GM06990 (cell line): ENCODE data around the gene CINP.

ENCODE experiments used
- DNase-seq: peaks from one replicate; pipeline ENCODE4 v3.0.0-alpha.2; 2011; ENCODE audit not compliant: insufficient read length; ENCODE audit errors: extremely low read depth
- H3K27me3 ChIP-seq: replicated peaks from 2 replicates; pipeline ENCODE4 v1.6.0; 2011; ENCODE audit warnings: low read length; ENCODE audit not compliant: control insufficient read depth, insufficient read depth
- H3K36me3 ChIP-seq: 2 replicates; pipeline ENCODE4 v1.5.1; 2011; ENCODE audit warnings: low read length; ENCODE audit not compliant: control insufficient read depth, insufficient read depth
- H3K4me3 ChIP-seq: replicated peaks from 2 replicates; pipeline ENCODE4 v1.5.1; 2011; ENCODE audit warnings: low read depth, mild to moderate bottlenecking, control low read depth, low read length
- TF ChIP-seq, protein P1 (sequence below): IDR thresholded peaks from 2 replicates; pipeline ENCODE4 v1.5.1; 2011; ENCODE audit warnings: low read length, control low read depth, mild to moderate bottlenecking, inconsistent platforms; ENCODE audit not compliant: insufficient read depth, poor library complexity, severe bottlenecking

The CINP gene

GRCh38 chr14:102318781-102319276 is 43.9 kb downstream of the CINP start:
- Histone ChIP-seq H3K4me3 (peak overlapping the region; percentile 83), H3K27me3 (no peaks in the 10 kb centered on the region), H3K36me3 (no peaks in the 10 kb centered on the region)
- no peak for DNase-seq
- TF ChIP-seq, protein P1, sequence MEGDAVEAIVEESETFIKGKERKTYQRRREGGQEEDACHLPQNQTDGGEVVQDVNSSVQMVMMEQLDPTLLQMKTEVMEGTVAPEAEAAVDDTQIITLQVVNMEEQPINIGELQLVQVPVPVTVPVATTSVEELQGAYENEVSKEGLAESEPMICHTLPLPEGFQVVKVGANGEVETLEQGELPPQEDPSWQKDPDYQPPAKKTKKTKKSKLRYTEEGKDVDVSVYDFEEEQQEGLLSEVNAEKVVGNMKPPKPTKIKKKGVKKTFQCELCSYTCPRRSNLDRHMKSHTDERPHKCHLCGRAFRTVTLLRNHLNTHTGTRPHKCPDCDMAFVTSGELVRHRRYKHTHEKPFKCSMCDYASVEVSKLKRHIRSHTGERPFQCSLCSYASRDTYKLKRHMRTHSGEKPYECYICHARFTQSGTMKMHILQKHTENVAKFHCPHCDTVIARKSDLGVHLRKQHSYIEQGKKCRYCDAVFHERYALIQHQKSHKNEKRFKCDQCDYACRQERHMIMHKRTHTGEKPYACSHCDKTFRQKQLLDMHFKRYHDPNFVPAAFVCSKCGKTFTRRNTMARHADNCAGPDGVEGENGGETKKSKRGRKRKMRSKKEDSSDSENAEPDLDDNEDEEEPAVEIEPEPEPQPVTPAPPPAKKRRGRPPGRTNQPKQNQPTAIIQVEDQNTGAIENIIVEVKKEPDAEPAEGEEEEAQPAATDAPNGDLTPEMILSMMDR, result no peak

DNA sequence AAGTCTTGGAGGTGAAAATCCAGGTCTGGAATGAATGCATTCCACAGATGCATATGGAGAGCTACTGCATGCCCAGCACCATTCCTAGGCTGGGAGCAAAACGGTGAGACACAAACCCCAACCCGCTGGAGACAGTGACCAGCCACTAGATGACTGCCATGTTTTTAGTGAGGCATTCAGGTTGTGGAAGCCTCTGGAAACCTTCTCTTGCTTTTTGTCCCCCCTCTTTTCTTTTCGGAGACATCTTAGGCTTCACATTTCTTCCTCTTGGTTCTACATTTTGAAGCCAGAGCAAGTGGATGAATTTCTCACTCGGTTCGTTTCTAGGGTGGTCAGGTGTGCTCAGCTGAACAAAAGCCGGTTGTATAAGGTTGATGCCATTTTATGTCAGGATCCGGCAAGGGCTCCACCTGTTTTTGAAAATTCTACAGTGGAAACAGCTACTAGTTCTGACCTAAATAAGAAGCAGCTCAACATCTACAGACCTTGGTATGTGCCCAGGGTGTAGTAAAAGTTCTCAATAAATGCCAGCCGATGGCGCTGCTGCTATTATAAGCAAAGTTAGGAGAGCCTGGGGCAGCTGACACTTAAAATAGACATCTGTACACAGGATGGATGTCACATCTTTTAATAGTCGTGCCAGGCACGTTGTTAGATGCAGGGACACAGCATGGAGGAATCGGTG is 45.0 kb downstream of the CINP start:
- no peaks in the 10 kb centered on the region for H3K36me3 ChIP-seq
- no peaks in the 10 kb centered on the region for H3K27me3 ChIP-seq
- TF ChIP-seq, protein P1, result peak; percentile 13
- H3K4me3 ChIP-seq, result peak overlapping the region; percentile 68
- DNase-seq, result no peak

- TF ChIP-seq, protein P1, result peak; percentile 91
- H3K4me3 ChIP-seq, result peak overlapping the region; percentile 68
- no peaks in the 10 kb centered on the region for H3K27me3 ChIP-seq
- peak; percentile 92 for DNase-seq
- no peaks in the 10 kb centered on the region for H3K36me3 ChIP-seq
Observed at GRCh38 chr14:102316743-102317563, 45.7 kb downstream of the CINP start.

DNA sequence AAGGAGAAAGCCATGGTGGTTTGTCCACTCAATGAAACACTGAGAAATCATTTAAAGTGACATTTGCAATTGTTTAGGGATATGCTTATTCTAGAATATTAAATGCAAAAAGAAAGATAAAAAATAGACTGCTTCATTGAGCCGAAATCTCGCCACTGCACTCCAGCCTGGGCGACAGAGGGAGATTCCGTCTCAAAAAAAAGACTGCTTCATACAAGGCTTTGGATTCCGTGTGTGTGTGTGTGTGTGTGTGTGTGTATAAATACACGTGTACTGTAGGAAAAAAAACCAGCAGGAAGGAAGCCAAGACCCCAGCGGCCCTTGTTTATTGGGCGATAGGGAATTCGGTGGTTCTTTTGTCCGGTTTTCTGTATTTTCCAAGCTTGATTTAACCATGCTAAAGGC is 46.4 kb downstream of the CINP start:
- peak; percentile 30 for DNase-seq
- TF ChIP-seq, protein P1, result no peak
- peak overlapping the region; percentile 65 for H3K4me3 ChIP-seq
- H3K36me3 ChIP-seq, result no peaks in the 10 kb centered on the region
- H3K27me3 ChIP-seq, result no peaks in the 10 kb centered on the region

DNA sequence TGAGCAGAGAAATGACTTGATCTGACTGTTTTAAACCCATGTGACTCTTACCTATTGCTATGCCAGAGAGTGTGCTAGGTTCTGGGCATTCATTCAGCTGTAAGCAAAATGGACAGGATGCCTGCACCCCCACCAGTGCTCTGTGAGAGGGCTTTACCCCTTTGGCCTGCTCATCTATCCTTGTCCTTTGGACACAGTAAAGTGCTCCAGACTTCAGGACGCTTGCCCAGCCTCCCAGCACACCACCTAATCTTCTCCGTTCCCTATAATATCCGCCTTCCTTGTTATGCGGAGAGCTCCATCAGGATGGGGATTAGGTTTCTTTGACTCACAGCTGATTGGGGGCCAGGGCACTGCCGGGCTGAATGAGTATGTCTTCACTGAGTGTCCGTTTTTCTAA is 47.6 kb downstream of the CINP start:
- Histone ChIP-seq H3K36me3 (no peaks in the 10 kb centered on the region), H3K27me3 (no peaks in the 10 kb centered on the region), H3K4me3 (no peak overlapping the region)
- DNase-seq, result no peak
- TF ChIP-seq, protein P1, result no peak
